OCI-LY1 (cell line): ENCODE results near the gene SSBP2.

ENCODE experiments used
- EZH2 ChIP-seq: fragments of 200-600 bp; sonication (generic), shearing (Covaris generic); IDR thresholded peaks from 2 replicates; pipeline ENCODE4 v1.8.0; 2017; ENCODE audit warnings: borderline replicate concordance, mixed run types, mild to moderate bottlenecking, antibody characterized with exemption, low read length, moderate library complexity, mixed read lengths
- TF ChIP-seq, protein P1 (sequence below): fragments of 200-600 bp; sonication (generic), shearing (Covaris generic); IDR thresholded peaks from 2 replicates; pipeline ENCODE4 v1.5.1; 2017; ENCODE audit warnings: mild to moderate bottlenecking, antibody characterized with exemption, low read length, moderate library complexity, mixed read lengths

DNA sequence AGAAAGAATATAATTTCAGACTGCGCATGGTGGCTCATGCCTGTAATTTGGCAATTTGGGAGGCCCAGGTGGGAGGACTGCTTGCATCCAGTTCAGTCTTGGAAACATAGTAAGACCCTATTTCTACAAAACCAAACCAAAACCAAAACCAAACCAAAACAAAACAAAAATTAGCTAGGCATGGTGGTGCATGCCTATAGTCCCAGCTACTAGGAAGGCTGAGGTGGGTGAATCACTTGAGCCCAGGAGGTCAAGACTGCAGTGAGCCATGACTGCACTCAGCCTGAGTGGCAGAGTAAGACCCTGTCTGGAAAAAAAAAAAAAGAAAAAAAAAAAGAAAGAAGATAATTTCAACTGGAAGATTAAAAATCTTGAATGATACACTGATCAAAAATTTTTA, 220.0 kb downstream of the SSBP2 start:
- TF ChIP-seq, protein P1, sequence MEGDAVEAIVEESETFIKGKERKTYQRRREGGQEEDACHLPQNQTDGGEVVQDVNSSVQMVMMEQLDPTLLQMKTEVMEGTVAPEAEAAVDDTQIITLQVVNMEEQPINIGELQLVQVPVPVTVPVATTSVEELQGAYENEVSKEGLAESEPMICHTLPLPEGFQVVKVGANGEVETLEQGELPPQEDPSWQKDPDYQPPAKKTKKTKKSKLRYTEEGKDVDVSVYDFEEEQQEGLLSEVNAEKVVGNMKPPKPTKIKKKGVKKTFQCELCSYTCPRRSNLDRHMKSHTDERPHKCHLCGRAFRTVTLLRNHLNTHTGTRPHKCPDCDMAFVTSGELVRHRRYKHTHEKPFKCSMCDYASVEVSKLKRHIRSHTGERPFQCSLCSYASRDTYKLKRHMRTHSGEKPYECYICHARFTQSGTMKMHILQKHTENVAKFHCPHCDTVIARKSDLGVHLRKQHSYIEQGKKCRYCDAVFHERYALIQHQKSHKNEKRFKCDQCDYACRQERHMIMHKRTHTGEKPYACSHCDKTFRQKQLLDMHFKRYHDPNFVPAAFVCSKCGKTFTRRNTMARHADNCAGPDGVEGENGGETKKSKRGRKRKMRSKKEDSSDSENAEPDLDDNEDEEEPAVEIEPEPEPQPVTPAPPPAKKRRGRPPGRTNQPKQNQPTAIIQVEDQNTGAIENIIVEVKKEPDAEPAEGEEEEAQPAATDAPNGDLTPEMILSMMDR = no peak
- no peak for TF ChIP-seq EZH2
